HG02642 (cell line): ENCODE measurements around the gene ITLN1.
"Not testable (repeated sequence)": the region's sequence is repeated elsewhere in the genome, so short reads cannot be mapped to it uniquely, and the experiment has no call there.

Experiments
- ATAC-seq: cut with Tn5 transposase; IDR thresholded peaks from one replicate; pipeline ENCODE4 v1.9.1; 2021; ENCODE audit warnings: mild to moderate bottlenecking; ENCODE audit not compliant: unreplicated experiment, poor library complexity

The ITLN1 gene

GRCh38 chr1:160883581-160884513 lies 1.1 kb downstream of the ITLN1 start:
- no peak for ATAC-seq

- ATAC-seq: no peak
These were observed 2.4 kb downstream of the ITLN1 start for GRCh38 chr1:160882582-160882981.

GRCh38 chr1:160881264-160881663 lies 3.7 kb downstream of the ITLN1 start:
- not testable (repeated sequence) for ATAC-seq

- ATAC-seq: no peak
These were observed 4.8 kb downstream of the ITLN1 start for GRCh38 chr1:160880216-160880615.

GRCh38 chr1:160879056-160879455 lies 5.9 kb downstream of the ITLN1 start:
- no peak for ATAC-seq

GRCh38 chr1:160877221-160877620 lies 7.8 kb downstream of the ITLN1 start:
- ATAC-seq: no peak

GRCh38 chr1:160876311-160876710 lies 8.7 kb downstream of the ITLN1 start:
- ATAC-seq: no peak

- not testable (repeated sequence) for ATAC-seq
These were observed 9.4 kb downstream of the ITLN1 start for GRCh38 chr1:160875591-160875990.

- no peak for ATAC-seq
These were observed 10.0 kb downstream of the ITLN1 start for GRCh38 chr1:160874935-160875334.

GRCh38 chr1:160868141-160868540 lies 16.8 kb downstream of the ITLN1 start:
- no peak for ATAC-seq

- ATAC-seq: not testable (repeated sequence)
These were observed 17.3 kb downstream of the ITLN1 start for GRCh38 chr1:160867651-160868050.

GRCh38 chr1:160866695-160867260 lies 18.2 kb downstream of the ITLN1 start:
- no peak for ATAC-seq

GRCh38 chr1:160866001-160866694 lies 18.8 kb downstream of the ITLN1 start:
- ATAC-seq: no peak

GRCh38 chr1:160865337-160865736 lies 19.6 kb downstream of the ITLN1 start:
- ATAC-seq: no peak

- ATAC-seq: no peak
These were observed 20.8 kb downstream of the ITLN1 start for GRCh38 chr1:160864173-160864572.

- ATAC-seq: no peak
These were observed 21.2 kb downstream of the ITLN1 start for GRCh38 chr1:160863774-160864131.

- ATAC-seq: no peak
These were observed 21.8 kb downstream of the ITLN1 start for GRCh38 chr1:160863061-160863773.

GRCh38 chr1:160862203-160863060 lies 22.5 kb downstream of the ITLN1 start, which contains the start of gene CD244:
CD244 (minus strand) TSS chr1:160862887; CDS start chr1:160862677, 210 bp downstream.
- ATAC-seq: peak; percentile 82

GRCh38 chr1:160860840-160861505 lies 24.0 kb downstream of the ITLN1 start:
- ATAC-seq: no peak
